H1 (cell line): Measurements from ENCODE around the gene THBS3. TPM values are rescaled to one million over a fixed set of nuclear protein-coding genes. Genes with fewer than 3 reads are reported as not detected.

ENCODE experiments used
- ASH2L ChIP-seq: fragments of 200-600, 300-600 bp; sonication (generic); IDR thresholded peaks from one replicate; pipeline ENCODE4 v1.7.1; 2017; ENCODE audit warnings: low read length
- CEBPB ChIP-seq: IDR thresholded peaks from 2 replicates; pipeline ENCODE4 v1.6.1; 2012; ENCODE audit warnings: low read depth, low read length
- CREB1 ChIP-seq: IDR thresholded peaks from 2 replicates; pipeline ENCODE4 v1.6.1; 2012; ENCODE audit warnings: inconsistent platforms
- CTBP2 ChIP-seq: IDR thresholded peaks from 2 replicates; pipeline ENCODE4 v1.7.0; 2011; ENCODE audit warnings: borderline replicate concordance, mild to moderate bottlenecking, moderate library complexity, mixed read lengths, low read length; ENCODE audit not compliant: insufficient read depth, insufficient read length
- CTCF ChIP-seq, 3 experiments: IDR thresholded peaks; 1 replicate in 2 of 3; 2 replicates in 1 of 3; pipeline versions ENCODE4 v1.5.1 to v1.6.1; 2011; ENCODE audit warnings: low read length in 3 of 3, mild to moderate bottlenecking in 3 of 3, inconsistent platforms in 2 of 3, low read depth in 1 of 3, moderate library complexity in 1 of 3; ENCODE audit not compliant: insufficient read depth in 1 of 3; ENCODE audit errors: control extremely low read depth in 1 of 3
- EP300 ChIP-seq, 2 experiments: IDR thresholded peaks; 1 replicate in 1 of 2; 2 replicates in 1 of 2; pipeline ENCODE4 v1.6.1; 2011 to 2012; ENCODE audit warnings: low read depth in 2 of 2, low read length in 2 of 2, mild to moderate bottlenecking in 2 of 2, borderline replicate concordance in 1 of 2, inconsistent platforms in 1 of 2, moderate library complexity in 1 of 2
- GABPA ChIP-seq: IDR thresholded peaks from 2 replicates; pipeline ENCODE4 v1.6.1; 2011; ENCODE audit warnings: mild to moderate bottlenecking, low read length, moderate library complexity, borderline replicate concordance; ENCODE audit not compliant: insufficient read depth
- GTF2F1 ChIP-seq: IDR thresholded peaks from 2 replicates; pipeline ENCODE4 v1.6.1; 2012; ENCODE audit warnings: low read depth, low read length, improper control_type of control experiment, borderline replicate concordance
- HDAC2 ChIP-seq, 2 experiments: fragments of 300-600 bp in 1 of 2; sonication (generic) in 1 of 2; IDR thresholded peaks; 2 replicates each; pipeline ENCODE4 v1.6.1; 2011 to 2012; ENCODE audit warnings: low read depth in 2 of 2, low read length in 2 of 2, mild to moderate bottlenecking in 2 of 2, moderate library complexity in 2 of 2, borderline replicate concordance in 1 of 2, inconsistent platforms in 1 of 2
- HDAC6 ChIP-seq: IDR thresholded peaks from one replicate; pipeline ENCODE4 v1.7.1; 2012; ENCODE audit warnings: low read depth, mild to moderate bottlenecking, inconsistent platforms, low read length, moderate library complexity
- KDM4A ChIP-seq: IDR thresholded peaks from one replicate; pipeline ENCODE4 v1.7.1; 2012; ENCODE audit warnings: low read depth, mild to moderate bottlenecking, moderate library complexity, low read length, inconsistent platforms; ENCODE audit not compliant: severe bottlenecking
- PHF8 ChIP-seq: fragments of 200-600 bp; sonication (generic); conservative IDR thresholded peaks from 2 replicates; pipeline ENCODE4 v1.7.1; 2012; ENCODE audit warnings: low read depth, mild to moderate bottlenecking, inconsistent platforms, low read length, moderate library complexity
- POU5F1 ChIP-seq: IDR thresholded peaks from 2 replicates; pipeline ENCODE4 v1.6.1; 2011; ENCODE audit warnings: low read depth, mild to moderate bottlenecking, low read length, moderate library complexity
- RBBP5 ChIP-seq: IDR thresholded peaks from 2 replicates; pipeline ENCODE4 v1.7.1; 2012; ENCODE audit warnings: low read depth, mild to moderate bottlenecking, inconsistent platforms, low read length, moderate library complexity, borderline replicate concordance
- RXRA ChIP-seq: IDR thresholded peaks from 2 replicates; pipeline ENCODE4 v1.6.1; 2011; ENCODE audit warnings: low read depth, mild to moderate bottlenecking, low read length, moderate library complexity; ENCODE audit not compliant: insufficient read depth
- SAP30 ChIP-seq: fragments of 300-600 bp; sonication (generic); IDR thresholded peaks from 2 replicates; pipeline ENCODE4 v1.7.1; 2012; ENCODE audit warnings: low read length, moderate library complexity, mild to moderate bottlenecking, inconsistent platforms; ENCODE audit not compliant: insufficient read depth, insufficient replicate concordance
- TAF1 ChIP-seq: IDR thresholded peaks from 2 replicates; pipeline ENCODE4 v1.6.1; 2011; ENCODE audit warnings: mild to moderate bottlenecking, low read depth, low read length
- TBP ChIP-seq: IDR thresholded peaks from 2 replicates; pipeline ENCODE4 v1.6.1; 2011; ENCODE audit warnings: low read depth, low read length, improper control_type of control experiment
- TCF12 ChIP-seq: IDR thresholded peaks from 2 replicates; pipeline ENCODE4 v1.6.1; 2011; ENCODE audit warnings: low read depth, mild to moderate bottlenecking, low read length
- polyA plus RNA-seq, 7 experiments: library from polyadenylated mRNA; depleted of rRNA in 3 of 7; stranded (reverse) in 5 of 7; unstranded in 2 of 7; fragments of >200 nt in 5 of 7; fragments of 200-250 nt in 2 of 7; gene quantifications; 1 replicate in 5 of 7; 2 replicates in 1 of 7; 4 replicates in 1 of 7; pipeline versions ENCODE4 v1.2.1 to v1.2.3, GENCODE V29; 2011 to 2013; ENCODE audit warnings: missing spikeins in 2 of 7, mixed read lengths in 2 of 7
- total RNA-seq: library from RNA; stranded (reverse); fragmentation: NEBNext Ultra II Directional; extraction: Animal tissue kit (Norgen Biotek cat#: 25700); gene quantifications from 2 replicates; pipeline ENCODE4 v1.2.1, GENCODE V29; 2021
- TF ChIP-seq, protein P1 (sequence below): IDR thresholded peaks from 2 replicates; pipeline ENCODE4 v1.6.1; 2012; ENCODE audit warnings: low read length, inconsistent platforms

The THBS3 gene
- total and polyA plus RNA-seq, 2 of the 8 experiments (the other 6 are each of a cell fraction or from before 2014, with no cell fraction given): 3.0 to 3.5 TPM

GRCh38 chr1:155209312-155209721 lies 1.6 kb upstream of the THBS3 start (continued):
- TF ChIP-seq EP300 (IDR thresholded peaks at IDR 0.05; ENCODE audit: borderline replicate concordance in 1 of 2, low read depth in 2 of 2, low read length in 2 of 2) (no peak), CTCF (IDR thresholded peaks at IDR 0.05; ENCODE audit: control extremely low read depth in 1 of 3, insufficient read depth in 1 of 3, low read depth in 1 of 3, low read length in 3 of 3) (peak in 1 of 3 experiments; percentile 1; a peak in 1 of 4 replicates), POU5F1 (no peak), RBBP5 (no peak), KDM4A (no peak), HDAC2 (IDR thresholded peaks at IDR 0.05; ENCODE audit: borderline replicate concordance in 1 of 2, low read depth in 2 of 2, low read length in 2 of 2) (no peak), CREB1 (no peak), TAF1 (no peak), TCF12 (no peak), HDAC6 (no peak), SAP30 (no peak), GTF2F1 (no peak), RXRA (no peak), ASH2L (peak; percentile 35), GABPA (no peak), CEBPB (no peak), PHF8 (peak; percentile 79), TBP (no peak), CTBP2 (no peak)
- TF ChIP-seq, protein P1, sequence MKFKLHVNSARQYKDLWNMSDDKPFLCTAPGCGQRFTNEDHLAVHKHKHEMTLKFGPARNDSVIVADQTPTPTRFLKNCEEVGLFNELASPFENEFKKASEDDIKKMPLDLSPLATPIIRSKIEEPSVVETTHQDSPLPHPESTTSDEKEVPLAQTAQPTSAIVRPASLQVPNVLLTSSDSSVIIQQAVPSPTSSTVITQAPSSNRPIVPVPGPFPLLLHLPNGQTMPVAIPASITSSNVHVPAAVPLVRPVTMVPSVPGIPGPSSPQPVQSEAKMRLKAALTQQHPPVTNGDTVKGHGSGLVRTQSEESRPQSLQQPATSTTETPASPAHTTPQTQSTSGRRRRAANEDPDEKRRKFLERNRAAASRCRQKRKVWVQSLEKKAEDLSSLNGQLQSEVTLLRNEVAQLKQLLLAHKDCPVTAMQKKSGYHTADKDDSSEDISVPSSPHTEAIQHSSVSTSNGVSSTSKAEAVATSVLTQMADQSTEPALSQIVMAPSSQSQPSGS: no peak
